Skeletal muscle satellite cell (primary cell): ENCODE data around the gene SHROOM3.

Experiments
- H3K27me3 ChIP-seq: 2 replicates; pipeline ENCODE4 v1.7.0; 2013; ENCODE audit warnings: low read length; ENCODE audit not compliant: control insufficient read depth, insufficient read depth
- H3K36me3 ChIP-seq: 2 replicates; pipeline ENCODE4 v1.7.0; 2013; ENCODE audit warnings: mild to moderate bottlenecking, control low read depth, low read length; ENCODE audit not compliant: insufficient read depth
- H3K4me1 ChIP-seq: 2 replicates; pipeline ENCODE4 v1.7.0; 2013; ENCODE audit warnings: low read length; ENCODE audit not compliant: control insufficient read depth, insufficient read depth
- H3K4me2 ChIP-seq: 2 replicates; pipeline ENCODE4 v1.7.0; 2013; ENCODE audit warnings: mild to moderate bottlenecking, low read length
- H3K4me3 ChIP-seq: 2 replicates; pipeline ENCODE4 v1.7.0; 2013; ENCODE audit warnings: low read length
- H3K9ac ChIP-seq: 2 replicates; pipeline ENCODE4 v1.7.0; 2013; ENCODE audit warnings: mild to moderate bottlenecking, low read depth, low read length, moderate library complexity
- H3K9me3 ChIP-seq: replicated peaks from 2 replicates; pipeline ENCODE4 v1.7.0; 2013; ENCODE audit warnings: mild to moderate bottlenecking, control low read depth, low read length

Gene SHROOM3

GRCh38 chr4:76694056-76694455, 259.0 kb downstream of the SHROOM3 start:
- no peaks in the 10 kb centered on the region for H3K36me3 ChIP-seq
- no peak overlapping the region for H3K4me3 ChIP-seq
- H3K27me3 ChIP-seq, result no peaks in the 10 kb centered on the region
- H3K9me3 ChIP-seq, result no peaks in the 10 kb centered on the region
- H3K4me1 ChIP-seq, result peaks cover 9% of the 10 kb centered on the region
- no peak overlapping the region for H3K9ac ChIP-seq
- no peak overlapping the region for H3K4me2 ChIP-seq

- Histone ChIP-seq H3K4me2 (no peak overlapping the region), H3K4me1 (no peaks in the 10 kb centered on the region), H3K36me3 (no peaks in the 10 kb centered on the region), H3K4me3 (no peak overlapping the region), H3K9me3 (no peaks in the 10 kb centered on the region), H3K9ac (no peak overlapping the region), H3K27me3 (no peaks in the 10 kb centered on the region)
These were observed 261.1 kb downstream of the SHROOM3 start for GRCh38 chr4:76696109-76696508.

GRCh38 chr4:76697129-76697803, 262.2 kb downstream of the SHROOM3 start:
- no peaks in the 10 kb centered on the region for H3K9me3 ChIP-seq
- no peaks in the 10 kb centered on the region for H3K4me1 ChIP-seq
- H3K4me2 ChIP-seq, result no peak overlapping the region
- no peaks in the 10 kb centered on the region for H3K27me3 ChIP-seq
- H3K4me3 ChIP-seq, result no peak overlapping the region
- no peak overlapping the region for H3K9ac ChIP-seq
- no peaks in the 10 kb centered on the region for H3K36me3 ChIP-seq

GRCh38 chr4:76698141-76698540, 263.1 kb downstream of the SHROOM3 start:
- H3K4me1 ChIP-seq, result peaks cover 4% of the 10 kb centered on the region
- no peak overlapping the region for H3K9ac ChIP-seq
- H3K4me2 ChIP-seq, result no peak overlapping the region
- H3K9me3 ChIP-seq, result no peaks in the 10 kb centered on the region
- no peaks in the 10 kb centered on the region for H3K36me3 ChIP-seq
- H3K4me3 ChIP-seq, result no peak overlapping the region
- H3K27me3 ChIP-seq, result no peaks in the 10 kb centered on the region

GRCh38 chr4:76699751-76700310, 264.8 kb downstream of the SHROOM3 start:
- no peak overlapping the region for H3K9ac ChIP-seq
- H3K36me3 ChIP-seq, result no peaks in the 10 kb centered on the region
- H3K27me3 ChIP-seq, result no peaks in the 10 kb centered on the region
- no peak overlapping the region for H3K4me2 ChIP-seq
- peaks cover 21% of the 10 kb centered on the region for H3K4me1 ChIP-seq
- H3K9me3 ChIP-seq, result no peaks in the 10 kb centered on the region
- H3K4me3 ChIP-seq, result no peak overlapping the region

GRCh38 chr4:76702440-76703122, 267.6 kb downstream of the SHROOM3 start:
- Histone ChIP-seq H3K4me2 (no peak overlapping the region), H3K4me3 (no peak overlapping the region), H3K9me3 (no peaks in the 10 kb centered on the region), H3K4me1 (peaks cover 24% of the 10 kb centered on the region), H3K27me3 (no peaks in the 10 kb centered on the region), H3K9ac (no peak overlapping the region), H3K36me3 (no peaks in the 10 kb centered on the region)

- Histone ChIP-seq H3K36me3 (no peaks in the 10 kb centered on the region), H3K4me1 (peaks cover 24% of the 10 kb centered on the region), H3K9me3 (no peaks in the 10 kb centered on the region), H3K27me3 (no peaks in the 10 kb centered on the region), H3K4me2 (no peak overlapping the region), H3K4me3 (no peak overlapping the region), H3K9ac (no peak overlapping the region)
These were observed 268.1 kb downstream of the SHROOM3 start for GRCh38 chr4:76703123-76703490.

- Histone ChIP-seq H3K4me3 (no peak overlapping the region), H3K4me1 (peaks cover 24% of the 10 kb centered on the region)
These were observed 268.6 kb downstream of the SHROOM3 start for GRCh38 chr4:76703676-76704075.

GRCh38 chr4:76704133-76704881, 269.3 kb downstream of the SHROOM3 start:
- Histone ChIP-seq H3K9ac (no peak overlapping the region), H3K27me3 (no peaks in the 10 kb centered on the region), H3K36me3 (no peaks in the 10 kb centered on the region), H3K4me3 (no peak overlapping the region), H3K4me1 (peaks cover 30% of the 10 kb centered on the region), H3K9me3 (no peaks in the 10 kb centered on the region), H3K4me2 (no peak overlapping the region)

More at GRCh38 chr4:76703676-76704075, 268.6 kb downstream of the SHROOM3 start:
- H3K4me2 ChIP-seq, result no peak overlapping the region
- H3K9ac ChIP-seq, result no peak overlapping the region
- no peaks in the 10 kb centered on the region for H3K9me3 ChIP-seq
- H3K36me3 ChIP-seq, result no peaks in the 10 kb centered on the region
- no peaks in the 10 kb centered on the region for H3K27me3 ChIP-seq

- Histone ChIP-seq H3K4me2 (no peak overlapping the region), H3K36me3 (no peaks in the 10 kb centered on the region), H3K9me3 (no peaks in the 10 kb centered on the region), H3K4me3 (no peak overlapping the region), H3K9ac (no peak overlapping the region), H3K4me1 (peaks cover 34% of the 10 kb centered on the region), H3K27me3 (no peaks in the 10 kb centered on the region)
These were observed 270.4 kb downstream of the SHROOM3 start for GRCh38 chr4:76705472-76705871.

GRCh38 chr4:76706581-76706980, 271.6 kb downstream of the SHROOM3 start:
- Histone ChIP-seq H3K4me3 (no peak overlapping the region), H3K4me2 (no peak overlapping the region), H3K36me3 (no peaks in the 10 kb centered on the region), H3K9ac (no peak overlapping the region), H3K4me1 (peaks cover 34% of the 10 kb centered on the region), H3K27me3 (no peaks in the 10 kb centered on the region), H3K9me3 (no peaks in the 10 kb centered on the region)
